GM19372 (cell line): ENCODE measurements around the gene ZNF627.
"Not testable (repeated sequence)": the region's sequence is repeated elsewhere in the genome, so short reads cannot be mapped to it uniquely, and the experiment has no call there.

ENCODE experiments used
- ATAC-seq: cut with Tn5 transposase; IDR thresholded peaks from one replicate; pipeline ENCODE4 v1.9.1; 2021; ENCODE audit warnings: mild to moderate bottlenecking, low read depth, moderate library complexity; ENCODE audit not compliant: unreplicated experiment

The ZNF627 gene

GRCh38 chr19:11573763-11574162 is 23.5 kb upstream of the ZNF627 start:
- ATAC-seq = not testable (repeated sequence)

- no peak for ATAC-seq
These were observed 22.6 kb upstream of the ZNF627 start for GRCh38 chr19:11574689-11575088.

- no peak for ATAC-seq
These were observed 21.1 kb upstream of the ZNF627 start for GRCh38 chr19:11576227-11576626.

GRCh38 chr19:11577451-11578257 is 19.6 kb upstream of the ZNF627 start, which contains the start of gene ACP5:
ACP5 (minus strand) TSS chr19:11577645; CDS start chr19:11577317, 328 bp downstream.
- no peak for ATAC-seq

GRCh38 chr19:11578258-11579142 is 18.8 kb upstream of the ZNF627 start:
- ATAC-seq = no peak

- ATAC-seq = no peak
These were observed 17.2 kb upstream of the ZNF627 start for GRCh38 chr19:11580116-11580515.

GRCh38 chr19:11581740-11582139 is 15.5 kb upstream of the ZNF627 start:
- peak; percentile 69 for ATAC-seq

- no peak for ATAC-seq
These were observed 11.0 kb upstream of the ZNF627 start for GRCh38 chr19:11586331-11586730.

- ATAC-seq = no peak
These were observed 9.8 kb upstream of the ZNF627 start for GRCh38 chr19:11587302-11587974.

GRCh38 chr19:11587975-11588631 is 9.2 kb upstream of the ZNF627 start:
- no peak for ATAC-seq

- no peak for ATAC-seq
These were observed 3.2 kb upstream of the ZNF627 start for GRCh38 chr19:11594084-11594483.

GRCh38 chr19:11596156-11596555 is 1.1 kb upstream of the ZNF627 start:
- ATAC-seq = no peak

GRCh38 chr19:11598103-11598483 is 810 bp downstream of the ZNF627 start:
- no peak for ATAC-seq

- ATAC-seq = no peak
These were observed 1.5 kb downstream of the ZNF627 start for GRCh38 chr19:11598746-11599145.

- ATAC-seq = not testable (repeated sequence)
These were observed 2.4 kb downstream of the ZNF627 start for GRCh38 chr19:11599704-11600103.

GRCh38 chr19:11606484-11606883 is 9.2 kb downstream of the ZNF627 start:
- ATAC-seq = no peak

GRCh38 chr19:11611730-11612129 is 14.4 kb downstream of the ZNF627 start:
- ATAC-seq = no peak

- ATAC-seq = no peak
These were observed 15.7 kb downstream of the ZNF627 start for GRCh38 chr19:11612816-11613511.

GRCh38 chr19:11617180-11618062 is 20.1 kb downstream of the ZNF627 start:
- ATAC-seq = no peak
